Measurements from ENCODE around the gene MLLT3.

DNA sequence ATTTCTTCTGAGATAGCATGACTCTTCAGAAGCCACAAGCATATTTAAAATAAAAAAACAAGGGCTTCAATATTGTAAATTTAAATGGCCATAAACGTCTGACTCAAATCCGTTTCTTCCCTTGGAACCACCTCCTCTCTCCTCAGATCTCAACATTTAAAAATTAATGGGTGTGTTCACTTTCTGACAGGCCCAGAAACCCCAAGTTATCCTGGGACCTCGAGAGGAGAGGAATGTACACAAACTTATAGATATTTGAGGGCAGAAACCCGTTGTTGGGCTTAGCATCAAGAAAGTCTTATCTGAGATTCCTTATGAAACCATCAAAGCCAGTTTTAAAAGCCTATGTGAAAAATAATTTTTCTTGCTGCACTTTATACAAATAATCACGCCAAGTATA is 29.2 kb downstream of the MLLT3 start:
- TF ChIP-seq POLR2AphosphoS5 (IDR thresholded peaks at IDR 0.05) = no peak
- TF ChIP-seq CTCF (IDR thresholded peaks at IDR 0.05) = no peak
- TF ChIP-seq POLR2A (IDR thresholded peaks at IDR 0.05) = no peak
